Thoracic aorta (tissue), 2 donors: ENCODE data around the gene CAND1. TPM values are rescaled to one million over a fixed set of nuclear protein-coding genes. Genes with fewer than 3 reads are reported as not detected.
A peak's percentile ranks its signal among the peaks of the same experiment; 100 is the strongest.
"Not testable (repeated sequence)": the region's sequence is repeated elsewhere in the genome, so short reads cannot be mapped to it uniquely, and the experiment has no call there.

Source experiments
- ATAC-seq: fragments of 150-250 bp; one replicate; pipeline ENCODE4 v1.8.0; 2017; ENCODE audit warnings: low read depth; ENCODE audit not compliant: insufficient number of reproducible peaks, low FRiP score
- DNase-seq: peaks from one replicate; pipeline ENCODE4 v3.0.0-alpha.2; 2020; ENCODE audit warnings: low spot score
- H3K27ac ChIP-seq, 2 donors: fragments of 200-600 bp; sonication (generic); 1 replicate in 1 of 2; 2 replicates in 1 of 2; pipeline ENCODE4 v1.5.1; 2016; ENCODE audit warnings: mild to moderate bottlenecking in 2 of 2, moderate library complexity in 2 of 2
- H3K27me3 ChIP-seq: fragments of 200-600 bp; sonication (generic); replicated peaks from 2 replicates; pipeline ENCODE4 v1.6.0; 2016; ENCODE audit warnings: mild to moderate bottlenecking; ENCODE audit not compliant: insufficient read depth
- H3K36me3 ChIP-seq: fragments of 200-600 bp; sonication (generic); one replicate; pipeline ENCODE4 v1.5.1; 2016
- H3K4me1 ChIP-seq, 2 donors: fragments of 200-600 bp; sonication (generic); 1 replicate in 1 of 2; 2 replicates in 1 of 2; pipeline versions ENCODE4 v1.5.1 to v1.6.0; 2016; ENCODE audit warnings: low read depth in 2 of 2, mild to moderate bottlenecking in 1 of 2; ENCODE audit not compliant: control insufficient read depth in 1 of 2
- H3K4me3 ChIP-seq: fragments of 200-600 bp; sonication (generic); 2 replicates; pipeline ENCODE4 v1.5.1; 2016; ENCODE audit warnings: mild to moderate bottlenecking
- H3K9me3 ChIP-seq: fragments of 200-600 bp; sonication (generic); 2 replicates; pipeline ENCODE4 v1.5.1; 2016
- CTCF ChIP-seq: fragments of 200-600 bp; sonication (generic); IDR thresholded peaks from one replicate; pipeline ENCODE4 v1.5.1; 2019; ENCODE audit warnings: antibody characterized with exemption
- total RNA-seq, 2 donors: library from RNA; depleted of rRNA; stranded (reverse); fragments of >200 nt; gene quantifications; one replicate each; pipeline versions ENCODE4 v1.1.0 to v1.2.3, GENCODE V29; 2016

Gene CAND1
- total RNA-seq, 2 donors from 2014 or later, result 42.1 to 77.0 TPM

DNA sequence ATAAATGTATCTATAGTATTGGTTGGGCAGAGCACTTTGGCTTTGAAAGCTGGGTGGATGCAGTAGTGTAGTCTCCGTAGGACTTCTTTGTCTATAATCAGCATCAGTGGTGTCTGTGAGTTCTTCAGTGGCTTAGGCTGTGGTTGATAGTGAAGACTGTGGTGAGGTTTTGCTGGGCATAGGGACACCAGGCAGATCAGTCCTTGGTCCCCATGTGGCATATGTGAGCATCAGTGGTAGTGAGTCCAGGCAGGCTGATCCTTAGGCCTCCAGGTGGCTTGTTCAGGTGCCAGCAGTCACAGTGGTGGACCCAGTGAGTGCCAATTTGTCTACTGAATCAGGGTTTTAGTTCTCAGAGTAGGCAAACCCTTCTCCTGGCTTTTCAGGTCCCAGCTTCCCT lies 70.4 kb downstream of the CAND1 start:
- peaks cover 16% of the 10 kb centered on the region for H3K9me3 ChIP-seq
- no peaks in the 10 kb centered on the region for H3K36me3 ChIP-seq
- H3K4me1 ChIP-seq, result no peaks in the 10 kb centered on the region
- no peak for DNase-seq
- no peaks in the 10 kb centered on the region for H3K27me3 ChIP-seq
- TF ChIP-seq CTCF, result no peak
- ATAC-seq, result no peak
- no peak overlapping the region for H3K27ac ChIP-seq
- no peak overlapping the region for H3K4me3 ChIP-seq

- peaks cover 16% of the 10 kb centered on the region for H3K9me3 ChIP-seq
- H3K4me1 ChIP-seq, H3K4me3 ChIP-seq, H3K27me3 ChIP-seq, H3K36me3 ChIP-seq, ATAC-seq, H3K27ac ChIP-seq, DNase-seq: not testable (repeated sequence)
Measured at GRCh38 chr12:67341086-67341485, 71.9 kb downstream of the CAND1 start.

DNA sequence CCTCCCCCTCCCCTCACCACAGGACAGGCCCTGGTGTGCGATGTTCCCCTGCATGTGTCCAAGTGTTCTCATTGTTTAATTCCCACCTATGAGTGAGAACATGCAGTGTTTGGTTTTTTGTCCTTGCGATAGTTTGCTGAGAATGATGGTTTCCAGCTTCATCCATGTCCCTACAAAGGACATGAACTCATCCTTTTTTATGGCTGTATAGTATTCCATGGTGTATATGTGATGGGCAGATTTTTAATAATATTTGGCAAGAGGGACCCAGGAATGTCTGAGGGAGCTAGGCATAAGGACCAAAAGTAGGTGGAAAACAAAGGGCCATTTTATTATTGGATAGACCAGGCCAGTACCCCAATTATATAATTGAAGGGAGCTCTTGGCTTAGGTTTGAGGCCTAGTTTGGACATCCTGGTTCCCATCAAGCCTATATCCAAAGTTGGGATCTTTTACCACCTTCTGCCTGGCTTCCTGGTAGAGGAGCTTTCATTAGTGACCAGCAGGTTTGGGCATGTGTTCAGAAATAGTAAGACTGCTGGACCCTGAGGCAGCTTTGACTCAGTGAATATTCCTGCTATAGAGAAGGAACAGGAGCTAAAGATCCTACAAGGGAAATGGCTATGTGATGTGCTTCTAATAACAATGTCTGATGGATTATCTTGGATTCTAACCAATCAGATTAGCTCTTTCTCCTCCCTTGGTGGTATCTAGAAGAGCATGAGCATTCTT lies 76.0 kb downstream of the CAND1 start:
- no peaks in the 10 kb centered on the region for H3K36me3 ChIP-seq
- H3K27me3 ChIP-seq, result no peaks in the 10 kb centered on the region
- TF ChIP-seq CTCF, result no peak
- no peak for DNase-seq
- no peak overlapping the region for H3K4me3 ChIP-seq
- H3K27ac ChIP-seq, result no peak overlapping the region
- H3K4me1 ChIP-seq, result no peaks in the 10 kb centered on the region
- no peak for ATAC-seq
- no peaks in the 10 kb centered on the region for H3K9me3 ChIP-seq

DNA sequence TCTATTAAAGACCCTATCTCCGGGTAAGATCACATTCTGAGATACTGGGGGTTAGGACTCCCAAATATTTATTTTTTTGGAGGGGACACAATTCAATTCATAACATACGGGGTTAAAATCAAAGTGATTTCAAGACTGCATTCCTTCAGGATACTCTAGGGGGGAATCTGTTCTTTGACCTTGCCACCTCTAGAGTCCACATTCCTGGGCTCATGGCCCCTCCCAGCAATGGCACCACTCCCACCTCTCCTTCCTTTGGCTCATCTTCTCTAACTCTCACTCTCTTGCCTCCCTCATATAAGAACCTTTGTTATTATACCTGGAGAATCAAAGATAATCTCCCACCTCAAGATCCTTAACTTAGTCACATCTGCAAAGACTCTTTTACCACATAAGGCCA lies 79.5 kb downstream of the CAND1 start:
- TF ChIP-seq CTCF, result no peak
- Histone ChIP-seq H3K27ac (no peak overlapping the region), H3K27me3 (no peaks in the 10 kb centered on the region), H3K9me3 (no peaks in the 10 kb centered on the region), H3K4me3 (no peak overlapping the region), H3K4me1 (no peaks in the 10 kb centered on the region), H3K36me3 (no peaks in the 10 kb centered on the region)
- no peak for ATAC-seq
- no peak for DNase-seq

GRCh38 chr12:67352682-67353081 lies 83.5 kb downstream of the CAND1 start:
- no peaks in the 10 kb centered on the region for H3K9me3 ChIP-seq
- DNase-seq (no peak), ATAC-seq (no peak)
- peaks cover 3 to 28% of the 10 kb centered on the region in 2 donors for H3K4me1 ChIP-seq
- TF ChIP-seq CTCF, result no peak
- H3K36me3 ChIP-seq, result no peaks in the 10 kb centered on the region
- H3K27ac ChIP-seq, result no peak overlapping the region
- no peaks in the 10 kb centered on the region for H3K27me3 ChIP-seq
- no peak overlapping the region for H3K4me3 ChIP-seq

DNA sequence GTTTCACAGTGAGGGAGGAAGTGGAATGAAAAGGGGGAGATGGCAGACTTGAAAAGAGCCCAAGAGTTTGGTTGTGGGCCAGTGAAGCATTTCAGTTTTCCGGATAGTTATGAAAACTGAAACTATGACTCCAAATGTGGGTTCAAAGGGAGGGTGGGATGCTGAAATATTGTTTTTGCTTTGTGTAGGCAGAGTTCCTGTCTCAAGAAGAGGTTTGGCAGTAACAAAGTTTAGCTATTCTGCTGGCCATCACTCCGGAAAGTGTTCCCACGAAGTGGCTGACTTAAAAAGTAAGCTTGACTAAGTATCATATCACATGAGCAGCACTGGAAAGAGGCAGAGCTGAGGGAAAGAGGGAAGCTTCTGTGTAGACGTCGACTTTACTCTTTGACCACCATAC lies 85.2 kb downstream of the CAND1 start:
- no peak for TF ChIP-seq CTCF
- Histone ChIP-seq H3K27me3 (no peaks in the 10 kb centered on the region), H3K27ac (peak overlapping the region in 1 of 2 donors; percentile 12), H3K36me3 (no peaks in the 10 kb centered on the region), H3K4me3 (peak overlapping the region; percentile 22), H3K9me3 (no peaks in the 10 kb centered on the region), H3K4me1 (peaks cover 3 to 28% of the 10 kb centered on the region in 2 donors)
- DNase-seq (no peak), ATAC-seq (no peak)
